Neural progenitor cell (in vitro differentiated cells): Measurements from ENCODE around the gene AQP12B.

Source experiments
- CTCF ChIP-seq: fragments of 200-600 bp; sonication (generic); IDR thresholded peaks from 2 replicates; pipeline ENCODE4 v1.5.1; 2017; ENCODE audit warnings: antibody characterized with exemption, mild to moderate bottlenecking
- EZH2 ChIP-seq: fragments of 200-600 bp; sonication (generic); IDR thresholded peaks from 2 replicates; pipeline ENCODE4 v1.6.1; 2017; ENCODE audit warnings: antibody characterized with exemption, mild to moderate bottlenecking, moderate library complexity
- EZH2phosphoT487 ChIP-seq: fragments of 200-600 bp; sonication (generic); IDR thresholded peaks from 2 replicates; pipeline ENCODE4 v1.6.1; 2017; ENCODE audit warnings: antibody characterized with exemption

- TF ChIP-seq CTCF (no peak), EZH2 (no peak), EZH2phosphoT487 (no peak)
Measured at GRCh38 chr2:240645801-240646175, 36.9 kb downstream of the AQP12B start.
